Activated T-cell treated with anti-CD3 and anti-CD28 coated beads for 4 hours (primary cell): ENCODE results near the gene MYEF2.

Source experiments
- DNase-seq: peaks from one replicate; pipeline ENCODE4 v3.0.0-alpha.2; 2020

MYEF2 gene

GRCh38 chr15:48086133-48086532 lies 92.0 kb downstream of the MYEF2 start:
- DNase-seq, result no peak

GRCh38 chr15:48085591-48085930 lies 92.5 kb downstream of the MYEF2 start:
- no peak for DNase-seq

GRCh38 chr15:48084759-48085590 lies 93.1 kb downstream of the MYEF2 start:
- no peak for DNase-seq
